ENCODE results near the gene DNAL1. TPM values are rescaled to one million over a fixed set of nuclear protein-coding genes. Genes with fewer than 3 reads are reported as not detected.

Gene DNAL1
- polyA plus RNA-seq, 1 donor (not counting 4 experiments of a cell fraction or from before 2014, with no cell fraction given) = 8.4 TPM

GRCh38 chr14:73749706-73750530 lies 105.1 kb downstream of the DNAL1 start:
- Histone ChIP-seq H3K9me3 (ENCODE audit: control insufficient read depth, low read depth, low read length) (no peaks in the 10 kb centered on the region), H3K9me1 (ENCODE audit: control insufficient read depth, extremely low read depth, insufficient read depth, low read length) (peaks cover 6% of the 10 kb centered on the region), H3K4me3 (ENCODE audit: control insufficient read depth in 2 of 3, extremely low read depth in 1 of 3, insufficient read depth in 2 of 3, low read depth in 1 of 3, low read length in 3 of 3) (peak overlapping the region in 1 of 3 experiments; percentile 33), H3K4me2 (ENCODE audit: control insufficient read depth, extremely low read depth, insufficient read depth, low read depth, low read length) (peak overlapping the region; percentile 45), H3K27ac (ENCODE audit: control insufficient read depth, insufficient read depth, low read length) (peak overlapping the region; percentile 60), H3K27me3 (ENCODE audit: control insufficient read depth, extremely low read depth, insufficient read depth, low read length) (no peaks in the 10 kb centered on the region), H3K79me2 (ENCODE audit: control insufficient read depth, insufficient read depth, low read length) (peaks cover 100% of the 10 kb centered on the region), H3K4me1 (ENCODE audit: control insufficient read depth, extremely low read depth, insufficient read depth, low read length) (peaks cover 93% of the 10 kb centered on the region), H3K9ac (ENCODE audit: control insufficient read depth, extremely low read depth, insufficient read depth, low read length) (peak overlapping the region; percentile 51), H2AFZ (ENCODE audit: control insufficient read depth, low read length) (no peak overlapping the region), H3K36me3 (ENCODE audit: control insufficient read depth in 2 of 2, extremely low read depth in 1 of 2, insufficient read depth in 2 of 2, low read length in 2 of 2) (peaks cover 3 to 11% of the 10 kb centered on the region in 2 experiments), H4K20me1 (ENCODE audit: control insufficient read depth, extremely low read depth, insufficient read depth, low read length) (no peaks in the 10 kb centered on the region)
- no peak for DNase-seq (ENCODE audit: low read depth, low spot score)
- dilution Hi-C loops (cut with MboI; ENCODE audit: extremely low pct_ligation_motif_present, low sequenced_read_pairs) = loop anchor here (5.0 kb wide), 1 partner anchor 32 kb away; no protein-coding TSS in a partner anchor
- no peak for TF ChIP-seq EZH2 (IDR thresholded peaks at IDR 0.05; ENCODE audit: low read length)
- no peak for TF ChIP-seq CTCF (optimal IDR thresholded peaks at IDR 0.05 in 1 of 3, IDR thresholded peaks at IDR 0.05 in 1 of 3, conservative IDR thresholded peaks at IDR 0.05 in 1 of 3; ENCODE audit: extremely low read depth in 1 of 3, insufficient read depth in 2 of 3, low read length in 3 of 3)
- no peak for FAIRE-seq

GRCh38 chr14:73750531-73750901 lies 105.7 kb downstream of the DNAL1 start:
- no peak overlapping the region for H3K4me3 ChIP-seq (ENCODE audit: control insufficient read depth in 2 of 3, extremely low read depth in 1 of 3, insufficient read depth in 2 of 3, low read depth in 1 of 3, low read length in 3 of 3)
- peak overlapping the region; percentile 45 for H3K4me2 ChIP-seq (ENCODE audit: control insufficient read depth, extremely low read depth, insufficient read depth, low read depth, low read length)
- FAIRE-seq (no peak), DNase-seq (ENCODE audit: low read depth, low spot score) (no peak)
- peaks cover 100% of the 10 kb centered on the region for H3K79me2 ChIP-seq (ENCODE audit: control insufficient read depth, insufficient read depth, low read length)
- no peak for TF ChIP-seq EZH2 (IDR thresholded peaks at IDR 0.05; ENCODE audit: low read length)
- TF ChIP-seq CTCF (optimal IDR thresholded peaks at IDR 0.05 in 1 of 3, IDR thresholded peaks at IDR 0.05 in 1 of 3, conservative IDR thresholded peaks at IDR 0.05 in 1 of 3; ENCODE audit: extremely low read depth in 1 of 3, insufficient read depth in 2 of 3, low read length in 3 of 3) = no peak
- peak overlapping the region; percentile 60 for H3K27ac ChIP-seq (ENCODE audit: control insufficient read depth, insufficient read depth, low read length)
- H2AFZ ChIP-seq (ENCODE audit: control insufficient read depth, low read length) = no peak overlapping the region
- H3K27me3 ChIP-seq (ENCODE audit: control insufficient read depth, extremely low read depth, insufficient read depth, low read length) = no peaks in the 10 kb centered on the region
- H3K4me1 ChIP-seq (ENCODE audit: control insufficient read depth, extremely low read depth, insufficient read depth, low read length) = peaks cover 93% of the 10 kb centered on the region
- H3K9me3 ChIP-seq (ENCODE audit: control insufficient read depth, low read depth, low read length) = no peaks in the 10 kb centered on the region
- dilution Hi-C loops (cut with MboI; ENCODE audit: extremely low pct_ligation_motif_present, low sequenced_read_pairs) = no loop called here
- H4K20me1 ChIP-seq (ENCODE audit: control insufficient read depth, extremely low read depth, insufficient read depth, low read length) = no peaks in the 10 kb centered on the region
- no peak overlapping the region for H3K9ac ChIP-seq (ENCODE audit: control insufficient read depth, extremely low read depth, insufficient read depth, low read length)
- peaks cover 3 to 11% of the 10 kb centered on the region in 2 experiments for H3K36me3 ChIP-seq (ENCODE audit: control insufficient read depth in 2 of 2, extremely low read depth in 1 of 2, insufficient read depth in 2 of 2, low read length in 2 of 2)
- H3K9me1 ChIP-seq (ENCODE audit: control insufficient read depth, extremely low read depth, insufficient read depth, low read length) = peaks cover 6% of the 10 kb centered on the region

Data from keratinocyte (primary cell).